ENCODE data around the gene RBMS3. TPM values are rescaled to one million over a fixed set of nuclear protein-coding genes. Genes with fewer than 3 reads are reported as not detected.

RBMS3 gene
- total RNA-seq, 1 experiment from 2014 or later: 7.4 TPM

DNA sequence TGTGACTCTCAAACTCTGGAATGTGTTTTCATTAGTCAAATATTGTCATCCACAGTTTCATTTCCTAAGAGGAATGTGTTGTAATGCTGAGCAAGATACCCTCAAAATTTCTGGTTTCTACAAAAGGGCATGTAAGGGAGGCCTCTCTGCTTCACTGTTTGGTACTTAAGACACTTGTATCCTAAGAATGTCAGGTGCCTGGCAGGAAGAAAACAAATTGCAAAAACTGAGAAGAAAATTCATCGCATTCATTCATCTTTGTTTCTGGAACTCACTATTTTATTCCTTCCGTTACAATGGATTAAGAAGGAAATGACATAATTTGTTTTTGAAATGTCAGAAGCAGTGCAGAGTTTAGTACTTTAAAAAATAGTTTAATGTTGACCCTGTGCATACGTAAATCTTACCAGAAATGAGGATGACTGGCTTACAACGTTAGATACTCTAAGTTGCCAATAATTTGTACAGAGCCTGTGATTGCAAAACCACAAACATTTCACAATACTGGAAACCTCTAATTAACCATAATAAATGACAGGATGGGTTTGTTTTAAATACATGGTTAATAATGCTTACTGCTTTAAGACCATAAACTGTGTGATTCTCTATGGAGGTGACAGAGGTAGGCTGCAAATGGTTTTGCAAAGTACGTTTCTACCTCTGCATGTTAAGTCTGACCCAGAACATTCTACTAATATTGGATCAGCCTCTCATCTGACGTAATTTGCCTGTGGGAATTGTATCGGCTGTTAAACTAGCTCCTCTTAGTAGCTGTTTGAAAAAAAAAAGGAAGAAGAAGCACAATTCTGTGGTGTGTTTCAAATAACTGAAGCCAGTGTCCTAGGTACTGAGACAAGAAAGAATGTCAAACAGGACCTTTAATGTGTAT is 477.8 kb downstream of the RBMS3 start:
- POLR2A ChIA-PET: no interaction called here
- no peaks in the 10 kb centered on the region for H3K9me3 ChIP-seq
- no peaks in the 10 kb centered on the region for H3K4me1 Mint-ChIP-seq (ENCODE audit: low read depth, unreplicated experiment)

DNA sequence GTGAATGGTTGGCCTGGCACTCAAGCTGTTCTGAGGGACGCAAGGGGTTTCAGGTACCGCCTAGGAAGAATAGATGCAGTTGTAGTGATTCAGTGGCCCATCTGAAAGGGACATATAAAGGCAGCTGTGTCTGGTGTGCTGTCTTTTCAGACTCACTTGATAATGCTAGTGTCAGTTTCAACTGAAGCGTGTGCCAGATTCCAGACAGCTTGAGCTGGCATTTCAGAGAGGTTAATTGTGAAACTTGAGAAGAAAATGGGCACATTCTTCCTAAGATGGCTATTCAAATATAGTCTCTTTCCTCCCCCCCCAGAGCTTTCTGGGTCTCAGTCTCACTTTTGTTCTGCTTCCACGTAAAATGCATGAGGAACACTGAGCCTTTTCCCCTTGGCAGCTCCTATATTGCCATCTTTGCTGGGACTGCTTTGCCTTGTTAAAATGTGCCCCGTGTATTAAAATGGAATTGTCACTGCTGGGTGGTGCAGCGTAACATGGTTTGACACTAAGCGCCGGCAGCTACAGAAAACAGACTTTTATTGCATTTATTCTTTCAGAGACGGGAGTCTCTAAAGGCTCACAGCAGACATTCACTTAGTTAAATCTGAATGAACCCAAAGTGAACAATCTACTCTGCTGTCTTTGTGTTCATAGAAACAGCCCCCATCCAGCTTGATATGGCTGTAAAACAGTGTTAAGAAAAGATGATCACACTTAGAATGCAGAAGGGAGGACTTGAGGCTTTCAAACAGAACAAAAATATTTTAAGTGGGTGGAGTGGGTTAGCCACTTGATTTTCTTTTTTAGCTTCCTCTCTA is 478.7 kb downstream of the RBMS3 start:
- Mint-ChIP-seq H3K27me3 (ENCODE audit: insufficient read depth, unreplicated experiment) (no peaks in the 10 kb centered on the region), H3K4me1 (ENCODE audit: low read depth, unreplicated experiment) (no peaks in the 10 kb centered on the region), H3K36me3 (ENCODE audit: insufficient read depth, unreplicated experiment) (no peaks in the 10 kb centered on the region), H3K9me3 (ENCODE audit: unreplicated experiment) (no peaks in the 10 kb centered on the region), H3K4me3 (ENCODE audit: unreplicated experiment) (no peak overlapping the region), H3K27ac (ENCODE audit: unreplicated experiment) (no peak overlapping the region)
- no peak for DNase-seq
- no TSS peak for BruUV-seq (replicated peaks)
- H3K9me3 ChIP-seq: no peaks in the 10 kb centered on the region
- POLR2A ChIA-PET: no interaction called here
- no peaks in the 10 kb centered on the region for H3K4me1 ChIP-seq
- no peaks in the 10 kb centered on the region for H3K27me3 ChIP-seq (replicated peaks; ENCODE audit: control insufficient read depth, insufficient read depth, low read length)
- intact Hi-C loops (cut with micrococcal nuclease; ENCODE audit: unreplicated experiment): loop anchor here (5.0 kb wide), 1 partner anchor 67 kb away; no protein-coding TSS in a partner anchor
- H3K4me3 ChIP-seq (ENCODE audit: low read depth, low read length): no peak overlapping the region
- H3K36me3 ChIP-seq (ENCODE audit: control insufficient read depth, insufficient read depth, low read length): no peaks in the 10 kb centered on the region
- CTCF ChIA-PET: interaction anchor here (1.0 kb wide), 1 partner anchor 1092 kb away, joined by 3 read pairs; no protein-coding TSS in a partner anchor
- TF ChIP-seq, protein P1, sequence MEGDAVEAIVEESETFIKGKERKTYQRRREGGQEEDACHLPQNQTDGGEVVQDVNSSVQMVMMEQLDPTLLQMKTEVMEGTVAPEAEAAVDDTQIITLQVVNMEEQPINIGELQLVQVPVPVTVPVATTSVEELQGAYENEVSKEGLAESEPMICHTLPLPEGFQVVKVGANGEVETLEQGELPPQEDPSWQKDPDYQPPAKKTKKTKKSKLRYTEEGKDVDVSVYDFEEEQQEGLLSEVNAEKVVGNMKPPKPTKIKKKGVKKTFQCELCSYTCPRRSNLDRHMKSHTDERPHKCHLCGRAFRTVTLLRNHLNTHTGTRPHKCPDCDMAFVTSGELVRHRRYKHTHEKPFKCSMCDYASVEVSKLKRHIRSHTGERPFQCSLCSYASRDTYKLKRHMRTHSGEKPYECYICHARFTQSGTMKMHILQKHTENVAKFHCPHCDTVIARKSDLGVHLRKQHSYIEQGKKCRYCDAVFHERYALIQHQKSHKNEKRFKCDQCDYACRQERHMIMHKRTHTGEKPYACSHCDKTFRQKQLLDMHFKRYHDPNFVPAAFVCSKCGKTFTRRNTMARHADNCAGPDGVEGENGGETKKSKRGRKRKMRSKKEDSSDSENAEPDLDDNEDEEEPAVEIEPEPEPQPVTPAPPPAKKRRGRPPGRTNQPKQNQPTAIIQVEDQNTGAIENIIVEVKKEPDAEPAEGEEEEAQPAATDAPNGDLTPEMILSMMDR (IDR thresholded peaks at IDR 0.05; ENCODE audit: insufficient read depth in 1 of 2, low read depth in 1 of 2, low read length in 1 of 2, severe bottlenecking in 1 of 2, unreplicated experiment in 1 of 2): no peak

More for the DNA sequence above, 477.8 kb downstream of the RBMS3 start:
- no peak overlapping the region for H3K4me3 ChIP-seq (ENCODE audit: low read depth, low read length)
- BruUV-seq (replicated peaks): no TSS peak
- Mint-ChIP-seq H3K9me3 (ENCODE audit: unreplicated experiment) (no peaks in the 10 kb centered on the region), H3K27ac (ENCODE audit: unreplicated experiment) (no peak overlapping the region), H3K4me3 (ENCODE audit: unreplicated experiment) (no peak overlapping the region), H3K27me3 (ENCODE audit: insufficient read depth, unreplicated experiment) (no peaks in the 10 kb centered on the region), H3K36me3 (ENCODE audit: insufficient read depth, unreplicated experiment) (no peaks in the 10 kb centered on the region)
- no peaks in the 10 kb centered on the region for H3K27me3 ChIP-seq (replicated peaks; ENCODE audit: control insufficient read depth, insufficient read depth, low read length)
- DNase-seq: no peak
- intact Hi-C loops (cut with micrococcal nuclease; ENCODE audit: unreplicated experiment): no loop called here
- TF ChIP-seq, protein P1 (IDR thresholded peaks at IDR 0.05; ENCODE audit: insufficient read depth in 1 of 2, low read depth in 1 of 2, low read length in 1 of 2, severe bottlenecking in 1 of 2, unreplicated experiment in 1 of 2): no peak
- no peaks in the 10 kb centered on the region for H3K4me1 ChIP-seq
- CTCF ChIA-PET: interaction anchor here (1.0 kb wide), 1 partner anchor 1091 kb away, joined by 3 read pairs; no protein-coding TSS in a partner anchor
- H3K36me3 ChIP-seq (ENCODE audit: control insufficient read depth, insufficient read depth, low read length): no peaks in the 10 kb centered on the region

DNA sequence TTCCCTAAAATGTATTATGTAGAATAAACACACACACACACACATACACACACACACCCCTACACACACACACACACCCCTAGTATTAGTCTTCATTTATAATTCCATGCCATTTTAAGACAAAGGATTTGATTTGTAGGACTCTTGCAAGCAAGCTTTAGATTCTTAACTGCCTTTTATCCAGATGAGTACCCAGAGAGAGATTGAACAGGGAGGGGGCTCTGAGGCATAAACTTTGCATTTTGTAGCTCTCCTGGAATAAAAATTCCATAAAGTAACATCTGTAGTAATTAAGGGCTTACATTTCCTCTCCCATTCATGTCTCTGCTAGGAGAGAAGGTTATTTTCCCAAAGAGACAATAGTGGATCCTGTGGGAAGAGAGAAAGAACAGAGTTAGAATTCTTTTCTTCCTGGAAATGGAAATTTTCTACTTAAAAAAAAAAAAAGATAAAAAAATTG is 479.4 kb downstream of the RBMS3 start:
- Mint-ChIP-seq H3K36me3 (ENCODE audit: insufficient read depth, unreplicated experiment) (no peaks in the 10 kb centered on the region), H3K9me3 (ENCODE audit: unreplicated experiment) (no peaks in the 10 kb centered on the region), H3K4me1 (ENCODE audit: low read depth, unreplicated experiment) (no peaks in the 10 kb centered on the region), H3K4me3 (ENCODE audit: unreplicated experiment) (no peak overlapping the region), H3K27me3 (ENCODE audit: insufficient read depth, unreplicated experiment) (no peaks in the 10 kb centered on the region), H3K27ac (ENCODE audit: unreplicated experiment) (no peak overlapping the region)
- no peaks in the 10 kb centered on the region for H3K4me1 ChIP-seq
- intact Hi-C loops (cut with micrococcal nuclease; ENCODE audit: unreplicated experiment): loop anchor here (5.0 kb wide), 1 partner anchor 68 kb away; no protein-coding TSS in a partner anchor
- no peaks in the 10 kb centered on the region for H3K9me3 ChIP-seq
- ChIA-PET CTCF (no interaction called here), POLR2A (no interaction called here)
- H3K4me3 ChIP-seq (ENCODE audit: low read depth, low read length): no peak overlapping the region
- BruUV-seq (replicated peaks): no TSS peak
- no peaks in the 10 kb centered on the region for H3K36me3 ChIP-seq (ENCODE audit: control insufficient read depth, insufficient read depth, low read length)
- TF ChIP-seq, protein P1 (IDR thresholded peaks at IDR 0.05; ENCODE audit: insufficient read depth in 1 of 2, low read depth in 1 of 2, low read length in 1 of 2, severe bottlenecking in 1 of 2, unreplicated experiment in 1 of 2): no peak
- no peaks in the 10 kb centered on the region for H3K27me3 ChIP-seq (replicated peaks; ENCODE audit: control insufficient read depth, insufficient read depth, low read length)
- DNase-seq: no peak

Data from Caco-2 (cell line).